Panc1 (cell line): ENCODE measurements around the gene GALNT18. TPM values are rescaled to one million over a fixed set of nuclear protein-coding genes. Genes with fewer than 3 reads are reported as not detected.

ENCODE experiments used
- ATAC-seq: fragments of 200-7000 bp; cut with Tn5 transposase; 2 replicates; pipeline ENCODE4 v1.9.1; 2020; ENCODE audit warnings: mild to moderate bottlenecking, moderate library complexity
- BruUV-seq: library from RNA; stranded (reverse); fragments of 400-500 nt; replicated peaks from 2 replicates; lab custom pipeline; 2021; lab: Mats Ljungman, UMichigan
- CTCF ChIA-PET: fragments of 300-600 bp; sonication (Branson Sonifier 250); formaldehyde crosslinking; loops from one replicate; lab custom pipeline; 2022; ENCODE audit warnings: antibody characterized with exemption; lab: Charles Lee
- POLR2A ChIA-PET: fragments of 300-600 bp; sonication (Branson Sonifier 250); formaldehyde crosslinking; loops from one replicate; lab custom pipeline; 2022; ENCODE audit warnings: antibody characterized with exemption; lab: Charles Lee
- DNase-seq: peaks from one replicate; pipeline ENCODE4 v3.0.0-alpha.2; 2010; ENCODE audit warnings: low read depth, low spot score
- H3K27ac ChIP-seq: 2 replicates; pipeline ENCODE4 v1.5.1; 2011; ENCODE audit warnings: mild to moderate bottlenecking, low read length, inconsistent platforms
- H3K27me3 ChIP-seq: fragments of 200-500 bp; sonication (Bioruptor generic); 2 replicates; pipeline ENCODE4 v1.6.0; 2014; ENCODE audit warnings: low read length, inconsistent platforms; ENCODE audit not compliant: control insufficient read depth, insufficient read depth
- H3K36me3 ChIP-seq: fragments of 200-500 bp; sonication (Bioruptor generic); 2 replicates; pipeline ENCODE4 v1.5.1; 2014; ENCODE audit warnings: inconsistent platforms, mild to moderate bottlenecking, low read length, moderate library complexity; ENCODE audit not compliant: control insufficient read depth, insufficient read depth
- H3K4me1 ChIP-seq: 2 replicates; pipeline ENCODE4 v1.5.1; 2011; ENCODE audit warnings: inconsistent platforms, mild to moderate bottlenecking, low read length, moderate library complexity; ENCODE audit not compliant: control insufficient read depth, insufficient read depth
- H3K4me3 ChIP-seq, 2 experiments: 2 replicates each; pipeline ENCODE4 v1.5.1; 2011 to 2012; ENCODE audit warnings: low read depth in 2 of 2, low read length in 2 of 2, mild to moderate bottlenecking in 2 of 2, inconsistent platforms in 1 of 2, moderate library complexity in 1 of 2
- H3K9me3 ChIP-seq: fragments of 200-500 bp; sonication (Bioruptor generic); 2 replicates; pipeline ENCODE4 v1.5.1; 2014; ENCODE audit warnings: low read depth, mild to moderate bottlenecking, inconsistent platforms, low read length, moderate library complexity; ENCODE audit not compliant: control insufficient read depth, insufficient read depth
- POLR2AphosphoS5 ChIP-seq: IDR thresholded peaks from 2 replicates; pipeline ENCODE4 v1.6.1; 2012; ENCODE audit warnings: mild to moderate bottlenecking, low read depth, low read length, moderate library complexity
- SIN3A ChIP-seq: IDR thresholded peaks from 2 replicates; pipeline ENCODE4 v1.6.1; 2012; ENCODE audit warnings: low read depth, mild to moderate bottlenecking, low read length, moderate library complexity, borderline replicate concordance; ENCODE audit not compliant: insufficient read depth
- TCF7L2 ChIP-seq: IDR thresholded peaks from 2 replicates; pipeline ENCODE4 v1.6.1; 2011; ENCODE audit warnings: mild to moderate bottlenecking, low read depth, low read length, inconsistent platforms
- in situ Hi-C: cut with HindIII; loops from 2 replicates; pipeline ENCODE4 v1.10.0; 2016; ENCODE audit warnings: low sequenced_read_pairs, low pct_unique_long_range_greater_than_20kb
- intact Hi-C: fragments of 100-400 bp; cut with micrococcal nuclease; formaldehyde crosslinking; loops from one replicate; pipeline ENCODE4 v1.10.0; 2022; ENCODE audit not compliant: unreplicated experiment
- total RNA-seq: library from RNA; stranded (reverse); gene quantifications from one replicate; pipeline ENCODE4 v1.2.1, GENCODE V29; 2021; ENCODE audit not compliant: unreplicated experiment
- TF ChIP-seq, protein P1 (sequence below): fragments of 450-650 bp; IDR thresholded peaks from 2 replicates; pipeline ENCODE4 v1.5.1; 2017; ENCODE audit warnings: mild to moderate bottlenecking
- TF ChIP-seq, protein P2 (sequence below), 2 experiments: IDR thresholded peaks; 2 replicates each; pipeline ENCODE4 v1.6.1; 2011 to 2012; ENCODE audit warnings: low read depth in 2 of 2, control low read depth in 1 of 2, low read length in 1 of 2, mild to moderate bottlenecking in 1 of 2, moderate library complexity in 1 of 2; ENCODE audit not compliant: insufficient read depth in 1 of 2

Gene GALNT18
- total RNA-seq, 1 experiment from 2014 or later = 8.6 TPM

DNA sequence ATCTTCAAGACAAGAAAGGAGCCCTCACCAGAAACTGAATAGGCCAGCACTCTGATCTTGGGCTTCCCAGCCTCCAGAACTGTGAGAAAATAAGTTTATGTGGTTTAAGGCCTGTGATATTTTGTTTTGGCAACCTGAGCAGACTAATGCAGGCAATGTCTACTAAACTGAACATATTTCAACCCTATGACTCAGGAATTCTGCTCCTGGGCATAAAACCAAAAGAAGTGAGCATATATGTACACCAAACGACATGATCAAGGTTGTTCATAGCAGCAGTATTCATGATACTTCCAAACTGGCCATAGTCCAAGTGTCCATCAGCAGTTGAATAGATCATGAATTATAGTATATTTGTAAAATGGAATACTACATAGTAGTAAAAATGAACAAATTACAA lies 297.7 kb downstream of the GALNT18 start:
- no peaks in the 10 kb centered on the region for H3K36me3 ChIP-seq
- no peak for DNase-seq
- ATAC-seq = no peak
- ChIA-PET CTCF (no interaction called here), POLR2A (no interaction called here)
- no TSS peak for BruUV-seq
- TF ChIP-seq TCF7L2 (no peak), SIN3A (no peak), POLR2AphosphoS5 (no peak)
- TF ChIP-seq, protein P1, sequence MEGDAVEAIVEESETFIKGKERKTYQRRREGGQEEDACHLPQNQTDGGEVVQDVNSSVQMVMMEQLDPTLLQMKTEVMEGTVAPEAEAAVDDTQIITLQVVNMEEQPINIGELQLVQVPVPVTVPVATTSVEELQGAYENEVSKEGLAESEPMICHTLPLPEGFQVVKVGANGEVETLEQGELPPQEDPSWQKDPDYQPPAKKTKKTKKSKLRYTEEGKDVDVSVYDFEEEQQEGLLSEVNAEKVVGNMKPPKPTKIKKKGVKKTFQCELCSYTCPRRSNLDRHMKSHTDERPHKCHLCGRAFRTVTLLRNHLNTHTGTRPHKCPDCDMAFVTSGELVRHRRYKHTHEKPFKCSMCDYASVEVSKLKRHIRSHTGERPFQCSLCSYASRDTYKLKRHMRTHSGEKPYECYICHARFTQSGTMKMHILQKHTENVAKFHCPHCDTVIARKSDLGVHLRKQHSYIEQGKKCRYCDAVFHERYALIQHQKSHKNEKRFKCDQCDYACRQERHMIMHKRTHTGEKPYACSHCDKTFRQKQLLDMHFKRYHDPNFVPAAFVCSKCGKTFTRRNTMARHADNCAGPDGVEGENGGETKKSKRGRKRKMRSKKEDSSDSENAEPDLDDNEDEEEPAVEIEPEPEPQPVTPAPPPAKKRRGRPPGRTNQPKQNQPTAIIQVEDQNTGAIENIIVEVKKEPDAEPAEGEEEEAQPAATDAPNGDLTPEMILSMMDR = no peak
- TF ChIP-seq, protein P2, sequence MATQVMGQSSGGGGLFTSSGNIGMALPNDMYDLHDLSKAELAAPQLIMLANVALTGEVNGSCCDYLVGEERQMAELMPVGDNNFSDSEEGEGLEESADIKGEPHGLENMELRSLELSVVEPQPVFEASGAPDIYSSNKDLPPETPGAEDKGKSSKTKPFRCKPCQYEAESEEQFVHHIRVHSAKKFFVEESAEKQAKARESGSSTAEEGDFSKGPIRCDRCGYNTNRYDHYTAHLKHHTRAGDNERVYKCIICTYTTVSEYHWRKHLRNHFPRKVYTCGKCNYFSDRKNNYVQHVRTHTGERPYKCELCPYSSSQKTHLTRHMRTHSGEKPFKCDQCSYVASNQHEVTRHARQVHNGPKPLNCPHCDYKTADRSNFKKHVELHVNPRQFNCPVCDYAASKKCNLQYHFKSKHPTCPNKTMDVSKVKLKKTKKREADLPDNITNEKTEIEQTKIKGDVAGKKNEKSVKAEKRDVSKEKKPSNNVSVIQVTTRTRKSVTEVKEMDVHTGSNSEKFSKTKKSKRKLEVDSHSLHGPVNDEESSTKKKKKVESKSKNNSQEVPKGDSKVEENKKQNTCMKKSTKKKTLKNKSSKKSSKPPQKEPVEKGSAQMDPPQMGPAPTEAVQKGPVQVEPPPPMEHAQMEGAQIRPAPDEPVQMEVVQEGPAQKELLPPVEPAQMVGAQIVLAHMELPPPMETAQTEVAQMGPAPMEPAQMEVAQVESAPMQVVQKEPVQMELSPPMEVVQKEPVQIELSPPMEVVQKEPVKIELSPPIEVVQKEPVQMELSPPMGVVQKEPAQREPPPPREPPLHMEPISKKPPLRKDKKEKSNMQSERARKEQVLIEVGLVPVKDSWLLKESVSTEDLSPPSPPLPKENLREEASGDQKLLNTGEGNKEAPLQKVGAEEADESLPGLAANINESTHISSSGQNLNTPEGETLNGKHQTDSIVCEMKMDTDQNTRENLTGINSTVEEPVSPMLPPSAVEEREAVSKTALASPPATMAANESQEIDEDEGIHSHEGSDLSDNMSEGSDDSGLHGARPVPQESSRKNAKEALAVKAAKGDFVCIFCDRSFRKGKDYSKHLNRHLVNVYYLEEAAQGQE (IDR thresholded peaks at IDR 0.05; ENCODE audit: insufficient read depth in 1 of 2, low read depth in 2 of 2, low read length in 1 of 2) = no peak
- H3K4me3 ChIP-seq = no peak overlapping the region
- in situ Hi-C loops (no loop called here), intact Hi-C loops (no loop called here)
- H3K27me3 ChIP-seq = no peaks in the 10 kb centered on the region
- H3K27ac ChIP-seq = no peak overlapping the region
- H3K9me3 ChIP-seq = no peaks in the 10 kb centered on the region
- H3K4me1 ChIP-seq = no peaks in the 10 kb centered on the region

DNA sequence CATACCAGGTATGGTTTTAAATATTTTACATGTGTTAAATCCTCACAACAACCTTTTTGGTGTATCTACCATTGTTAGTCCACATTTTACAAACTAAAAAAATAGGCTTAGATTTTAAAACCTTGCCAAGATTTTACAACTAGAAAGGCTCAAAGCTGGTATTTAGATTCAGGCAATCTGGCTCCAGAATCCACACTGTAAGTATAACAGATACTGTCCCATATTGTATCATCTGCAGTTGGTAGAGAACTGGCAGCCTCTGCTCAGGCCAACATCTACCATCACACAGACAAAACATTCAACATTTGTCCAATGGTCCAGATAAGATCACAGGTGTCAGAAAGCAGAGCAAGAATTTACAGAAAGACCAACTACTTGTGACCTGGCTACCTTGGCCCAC lies 299.7 kb downstream of the GALNT18 start:
- ChIA-PET CTCF (no interaction called here), POLR2A (no interaction called here)
- no TSS peak for BruUV-seq
- Histone ChIP-seq H3K27ac (no peak overlapping the region), H3K4me1 (no peaks in the 10 kb centered on the region), H3K27me3 (no peaks in the 10 kb centered on the region; the same call in 1 of the 2 replicates), H3K36me3 (no peaks in the 10 kb centered on the region), H3K4me3 (no peak overlapping the region), H3K9me3 (no peaks in the 10 kb centered on the region)
- TF ChIP-seq, protein P1 = no peak
- no peak for TF ChIP-seq SIN3A
- no peak for TF ChIP-seq TCF7L2
- TF ChIP-seq, protein P2 (IDR thresholded peaks at IDR 0.05; ENCODE audit: insufficient read depth in 1 of 2, low read depth in 2 of 2, low read length in 1 of 2) = no peak
- no peak for TF ChIP-seq POLR2AphosphoS5
- ATAC-seq (no peak), DNase-seq (no peak)
- in situ Hi-C loops = no loop called here
- intact Hi-C loops = no loop called here
